ENCODE data around the gene TMEM266.

The TMEM266 gene

GRCh38 chr15:76189106-76189505 is 129.3 kb downstream of the TMEM266 start:
- DNase-seq, result no peak

GRCh38 chr15:76190070-76190564 is 130.3 kb downstream of the TMEM266 start:
- peak in 1 of 2 experiments; percentile 25 for DNase-seq

- DNase-seq, result peak; percentile 86 to 88
Measured at GRCh38 chr15:76190751-76191538, 131.2 kb downstream of the TMEM266 start.

- DNase-seq, result no peak
Measured at GRCh38 chr15:76191539-76192244, 131.9 kb downstream of the TMEM266 start.

GRCh38 chr15:76192715-76193114 is 132.9 kb downstream of the TMEM266 start:
- no peak for DNase-seq

GRCh38 chr15:76193934-76194333 is 134.1 kb downstream of the TMEM266 start:
- DNase-seq, result no peak

GRCh38 chr15:76195506-76196268 is 135.9 kb downstream of the TMEM266 start:
- no peak for DNase-seq

GRCh38 chr15:76196269-76197231 is 136.8 kb downstream of the TMEM266 start:
- peak in 1 of 2 experiments; percentile 43 for DNase-seq

- DNase-seq, result peak; percentile 44 to 70
Measured at GRCh38 chr15:76197703-76198455, 138.1 kb downstream of the TMEM266 start.

GRCh38 chr15:76198456-76199105 is 138.8 kb downstream of the TMEM266 start:
- no peak for DNase-seq

GRCh38 chr15:76199106-76200082 is 139.6 kb downstream of the TMEM266 start:
- DNase-seq, result no peak

GRCh38 chr15:76200083-76200465 is 140.3 kb downstream of the TMEM266 start:
- DNase-seq, result no peak

- DNase-seq, result no peak
Measured at GRCh38 chr15:76200641-76201105, 140.9 kb downstream of the TMEM266 start.

GRCh38 chr15:76201536-76202255 is 141.9 kb downstream of the TMEM266 start:
- no peak for DNase-seq

GRCh38 chr15:76203346-76204108 is 143.7 kb downstream of the TMEM266 start:
- no peak for DNase-seq

- no peak for DNase-seq
Measured at GRCh38 chr15:76204109-76204845, 144.5 kb downstream of the TMEM266 start.

- no peak for DNase-seq
Measured at GRCh38 chr15:76204916-76205460, 145.2 kb downstream of the TMEM266 start.
